OCI-LY1 (cell line): Measurements from ENCODE around the gene IDE.

ENCODE experiments used
- H2AFZ ChIP-seq: fragments of 200-600 bp; sonication (generic), shearing (Covaris generic); 2 replicates; pipeline ENCODE4 v1.6.0; 2014; ENCODE audit warnings: antibody characterized with exemption, mild to moderate bottlenecking, low read length
- H3F3A ChIP-seq: fragments of 200-600 bp; sonication (generic), shearing (Covaris generic); 2 replicates; pipeline ENCODE4 v1.6.0; 2014; ENCODE audit warnings: mild to moderate bottlenecking, antibody characterized with exemption, low read length, moderate library complexity; ENCODE audit not compliant: insufficient read depth
- H3K27ac ChIP-seq: fragments of 200-600 bp; sonication (generic); 2 replicates; pipeline ENCODE4 v1.5.1; 2014; ENCODE audit warnings: low read length, mixed run types, mild to moderate bottlenecking, low read depth; ENCODE audit not compliant: poor library complexity, severe bottlenecking
- H3K27me3 ChIP-seq: fragments of 200-600 bp; sonication (generic); 2 replicates; pipeline ENCODE4 v1.6.0; 2014; ENCODE audit warnings: antibody characterized with exemption, mild to moderate bottlenecking, low read length, moderate library complexity; ENCODE audit not compliant: insufficient read depth
- H3K36me3 ChIP-seq: fragments of 200-600 bp; sonication (generic); 2 replicates; pipeline ENCODE4 v1.6.1; 2014; ENCODE audit warnings: mild to moderate bottlenecking, antibody characterized with exemption, low read length, moderate library complexity, mixed read lengths; ENCODE audit not compliant: insufficient read depth
- H3K4me1 ChIP-seq: fragments of 200-600 bp; sonication (generic); 2 replicates; pipeline ENCODE4 v1.5.1; 2014; ENCODE audit warnings: mild to moderate bottlenecking, low read length, moderate library complexity; ENCODE audit not compliant: insufficient read depth, severe bottlenecking
- H3K4me2 ChIP-seq: fragments of 200-600 bp; sonication (generic), shearing (Covaris generic); 2 replicates; pipeline ENCODE4 v1.6.1; 2014; ENCODE audit warnings: low read length
- H3K4me3 ChIP-seq: fragments of 200-600 bp; sonication (generic); 2 replicates; pipeline ENCODE4 v1.5.1; 2014; ENCODE audit warnings: low read length, low read depth, mild to moderate bottlenecking, mixed read lengths; ENCODE audit not compliant: poor library complexity, severe bottlenecking
- H3K79me2 ChIP-seq: fragments of 200-600 bp; shearing (Covaris generic); 2 replicates; pipeline ENCODE4 v1.6.1; 2016; ENCODE audit warnings: mixed run types, low read length, mixed read lengths; ENCODE audit not compliant: insufficient read depth
- H3K9ac ChIP-seq: fragments of 200-600 bp; sonication (generic), shearing (Covaris generic); 2 replicates; pipeline ENCODE4 v1.6.1; 2014; ENCODE audit warnings: mild to moderate bottlenecking, low read length, mixed read lengths
- H3K9me2 ChIP-seq: fragments of 200-600 bp; sonication (generic), shearing (Covaris generic); 2 replicates; pipeline ENCODE4 v1.6.1; 2014; ENCODE audit warnings: low read depth, mild to moderate bottlenecking, low read length, mixed read lengths
- H3K9me3 ChIP-seq: fragments of 200-600 bp; shearing (Covaris generic); 2 replicates; pipeline ENCODE4 v1.6.1; 2014; ENCODE audit warnings: low read length, mixed read lengths
- H4K20me1 ChIP-seq: fragments of 200-600 bp; sonication (generic), shearing (Covaris generic); 2 replicates; pipeline ENCODE4 v1.6.0; 2016; ENCODE audit warnings: mild to moderate bottlenecking, low read length; ENCODE audit not compliant: insufficient read depth
- EZH2 ChIP-seq: fragments of 200-600 bp; sonication (generic), shearing (Covaris generic); IDR thresholded peaks from 2 replicates; pipeline ENCODE4 v1.8.0; 2017; ENCODE audit warnings: borderline replicate concordance, mixed run types, mild to moderate bottlenecking, antibody characterized with exemption, low read length, moderate library complexity, mixed read lengths
- TF ChIP-seq, protein P1 (sequence below): fragments of 200-600 bp; sonication (generic), shearing (Covaris generic); IDR thresholded peaks from 2 replicates; pipeline ENCODE4 v1.5.1; 2017; ENCODE audit warnings: mild to moderate bottlenecking, antibody characterized with exemption, low read length, moderate library complexity, mixed read lengths

Gene IDE

DNA sequence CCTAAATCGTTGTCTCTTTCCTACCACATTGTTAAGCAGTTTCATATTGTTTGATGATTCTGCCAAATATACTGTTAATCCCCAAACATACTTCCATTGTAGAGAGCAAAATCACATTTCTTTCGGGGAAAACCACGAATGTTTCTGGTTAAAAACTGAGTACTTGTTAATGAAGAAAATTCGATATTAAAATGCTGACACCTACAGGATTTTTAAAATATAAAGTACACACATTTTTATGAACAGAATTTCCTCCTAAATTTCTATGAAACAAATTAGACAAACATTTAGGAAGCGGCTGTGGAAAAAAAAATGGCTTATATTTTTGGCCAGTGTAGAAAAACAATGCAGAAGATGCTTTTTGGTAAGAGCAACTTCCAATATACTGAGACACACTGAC, 68.8 kb downstream of the IDE start:
- Histone ChIP-seq H3K9me3 (no peaks in the 10 kb centered on the region), H3K4me2 (no peak overlapping the region), H3K36me3 (peaks cover 24% of the 10 kb centered on the region), H2AFZ (no peak overlapping the region), H3K27ac (no peak overlapping the region), H3K9me2 (no peaks in the 10 kb centered on the region), H4K20me1 (no peaks in the 10 kb centered on the region), H3K9ac (no peak overlapping the region), H3K27me3 (no peaks in the 10 kb centered on the region), H3K79me2 (no peaks in the 10 kb centered on the region), H3F3A (no peaks in the 10 kb centered on the region), H3K4me3 (no peak overlapping the region), H3K4me1 (no peaks in the 10 kb centered on the region)
- TF ChIP-seq, protein P1, sequence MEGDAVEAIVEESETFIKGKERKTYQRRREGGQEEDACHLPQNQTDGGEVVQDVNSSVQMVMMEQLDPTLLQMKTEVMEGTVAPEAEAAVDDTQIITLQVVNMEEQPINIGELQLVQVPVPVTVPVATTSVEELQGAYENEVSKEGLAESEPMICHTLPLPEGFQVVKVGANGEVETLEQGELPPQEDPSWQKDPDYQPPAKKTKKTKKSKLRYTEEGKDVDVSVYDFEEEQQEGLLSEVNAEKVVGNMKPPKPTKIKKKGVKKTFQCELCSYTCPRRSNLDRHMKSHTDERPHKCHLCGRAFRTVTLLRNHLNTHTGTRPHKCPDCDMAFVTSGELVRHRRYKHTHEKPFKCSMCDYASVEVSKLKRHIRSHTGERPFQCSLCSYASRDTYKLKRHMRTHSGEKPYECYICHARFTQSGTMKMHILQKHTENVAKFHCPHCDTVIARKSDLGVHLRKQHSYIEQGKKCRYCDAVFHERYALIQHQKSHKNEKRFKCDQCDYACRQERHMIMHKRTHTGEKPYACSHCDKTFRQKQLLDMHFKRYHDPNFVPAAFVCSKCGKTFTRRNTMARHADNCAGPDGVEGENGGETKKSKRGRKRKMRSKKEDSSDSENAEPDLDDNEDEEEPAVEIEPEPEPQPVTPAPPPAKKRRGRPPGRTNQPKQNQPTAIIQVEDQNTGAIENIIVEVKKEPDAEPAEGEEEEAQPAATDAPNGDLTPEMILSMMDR, result no peak
- no peak for TF ChIP-seq EZH2

DNA sequence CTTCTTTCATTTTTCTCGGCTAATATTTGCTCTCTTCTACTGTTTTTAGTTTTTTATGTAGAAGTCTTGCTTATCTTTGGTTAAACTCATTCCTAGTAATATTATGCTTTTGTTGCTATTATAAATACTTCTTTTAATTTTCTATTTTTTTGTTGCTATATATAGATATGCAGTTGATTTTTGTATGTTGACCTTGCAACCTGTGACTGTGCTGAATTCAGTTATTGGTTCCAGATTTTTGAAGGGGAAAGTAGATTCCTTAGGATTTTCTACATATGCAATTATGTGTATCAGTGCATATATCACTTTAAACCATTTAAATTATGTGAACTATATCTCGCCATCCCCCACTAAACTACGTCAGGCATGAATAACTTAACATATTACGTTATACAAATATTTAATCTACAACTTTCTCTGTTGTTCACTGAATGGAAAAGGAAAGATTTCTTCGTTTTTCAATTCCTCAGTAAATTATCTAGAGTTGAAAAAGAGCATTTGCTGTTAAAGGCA, 71.5 kb downstream of the IDE start:
- TF ChIP-seq EZH2, result no peak
- TF ChIP-seq, protein P1, result no peak
- Histone ChIP-seq H3K4me2 (no peak overlapping the region), H3K9ac (no peak overlapping the region), H3K27me3 (no peaks in the 10 kb centered on the region), H3K9me2 (no peaks in the 10 kb centered on the region), H4K20me1 (no peaks in the 10 kb centered on the region), H3K4me1 (no peaks in the 10 kb centered on the region), H3F3A (no peaks in the 10 kb centered on the region), H2AFZ (no peak overlapping the region), H3K27ac (no peak overlapping the region), H3K4me3 (no peak overlapping the region), H3K79me2 (no peaks in the 10 kb centered on the region), H3K9me3 (no peaks in the 10 kb centered on the region), H3K36me3 (peaks cover 4% of the 10 kb centered on the region)

DNA sequence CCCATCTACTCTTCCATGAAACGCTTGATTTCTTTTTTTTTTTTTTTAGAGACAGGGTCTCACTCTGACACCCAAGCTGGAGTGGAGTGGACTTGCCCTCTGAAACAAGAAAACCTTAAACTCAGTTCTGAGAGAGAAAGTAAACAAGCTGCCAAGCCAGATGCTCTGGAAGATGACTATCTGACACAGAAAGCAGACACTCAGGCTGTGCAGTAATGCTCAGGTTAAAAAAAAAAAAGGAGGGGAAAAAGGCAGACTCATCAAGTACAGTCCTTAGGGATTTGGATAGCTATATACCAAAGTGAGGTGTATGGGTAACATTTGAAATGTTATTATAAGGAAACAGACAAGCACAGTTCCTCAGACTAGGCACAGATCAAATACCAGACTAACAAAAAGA, 80.5 kb downstream of the IDE start:
- H3K36me3 ChIP-seq, result peaks cover 20% of the 10 kb centered on the region
- H4K20me1 ChIP-seq, result no peaks in the 10 kb centered on the region
- no peak for TF ChIP-seq EZH2
- TF ChIP-seq, protein P1, result no peak
- no peaks in the 10 kb centered on the region for H3K4me1 ChIP-seq
- H2AFZ ChIP-seq, result no peak overlapping the region
- H3K9me2 ChIP-seq, result no peaks in the 10 kb centered on the region
- no peaks in the 10 kb centered on the region for H3K79me2 ChIP-seq
- H3K4me3 ChIP-seq, result no peak overlapping the region
- no peak overlapping the region for H3K4me2 ChIP-seq
- no peak overlapping the region for H3K27ac ChIP-seq
- no peak overlapping the region for H3K9ac ChIP-seq
- H3F3A ChIP-seq, result no peaks in the 10 kb centered on the region
- H3K27me3 ChIP-seq, result no peaks in the 10 kb centered on the region
- no peaks in the 10 kb centered on the region for H3K9me3 ChIP-seq
